ENCODE data around the gene GPX2.
A peak's percentile ranks its signal among the peaks of the same experiment; 100 is the strongest.

GRCh38 chr14:64983439-64984310, 41.1 kb upstream of the GPX2 start:
- TF ChIP-seq, protein P1, sequence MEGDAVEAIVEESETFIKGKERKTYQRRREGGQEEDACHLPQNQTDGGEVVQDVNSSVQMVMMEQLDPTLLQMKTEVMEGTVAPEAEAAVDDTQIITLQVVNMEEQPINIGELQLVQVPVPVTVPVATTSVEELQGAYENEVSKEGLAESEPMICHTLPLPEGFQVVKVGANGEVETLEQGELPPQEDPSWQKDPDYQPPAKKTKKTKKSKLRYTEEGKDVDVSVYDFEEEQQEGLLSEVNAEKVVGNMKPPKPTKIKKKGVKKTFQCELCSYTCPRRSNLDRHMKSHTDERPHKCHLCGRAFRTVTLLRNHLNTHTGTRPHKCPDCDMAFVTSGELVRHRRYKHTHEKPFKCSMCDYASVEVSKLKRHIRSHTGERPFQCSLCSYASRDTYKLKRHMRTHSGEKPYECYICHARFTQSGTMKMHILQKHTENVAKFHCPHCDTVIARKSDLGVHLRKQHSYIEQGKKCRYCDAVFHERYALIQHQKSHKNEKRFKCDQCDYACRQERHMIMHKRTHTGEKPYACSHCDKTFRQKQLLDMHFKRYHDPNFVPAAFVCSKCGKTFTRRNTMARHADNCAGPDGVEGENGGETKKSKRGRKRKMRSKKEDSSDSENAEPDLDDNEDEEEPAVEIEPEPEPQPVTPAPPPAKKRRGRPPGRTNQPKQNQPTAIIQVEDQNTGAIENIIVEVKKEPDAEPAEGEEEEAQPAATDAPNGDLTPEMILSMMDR (IDR thresholded peaks at IDR 0.05), result peak; percentile 57 to 73 (median 62)
- TF ChIP-seq POLR2A (IDR thresholded peaks at IDR 0.05), result no peak

Measured in Peyer's patch (tissue), 4 donors.